HG03521 (cell line): ENCODE measurements around the gene CYBC1.

ENCODE experiments used
- ATAC-seq: cut with Tn5 transposase; IDR thresholded peaks from one replicate; pipeline ENCODE4 v1.9.1; 2021; ENCODE audit warnings: mild to moderate bottlenecking, moderate library complexity; ENCODE audit not compliant: unreplicated experiment

Gene CYBC1

GRCh38 chr17:82450357-82451106 is at the start of gene CYBC1:
TSS of gene CYBC1 (minus strand) at chr17:82450752. CDS start at chr17:82449254, 1,498 bp downstream.
- peak; percentile 64 for ATAC-seq

- peak; percentile 12 for ATAC-seq
These were observed 47.2 kb upstream of the CYBC1 start for GRCh38 chr17:82497483-82498405.

GRCh38 chr17:82496529-82497434 is 46.2 kb upstream of the CYBC1 start:
- peak; percentile 59 for ATAC-seq

DNA sequence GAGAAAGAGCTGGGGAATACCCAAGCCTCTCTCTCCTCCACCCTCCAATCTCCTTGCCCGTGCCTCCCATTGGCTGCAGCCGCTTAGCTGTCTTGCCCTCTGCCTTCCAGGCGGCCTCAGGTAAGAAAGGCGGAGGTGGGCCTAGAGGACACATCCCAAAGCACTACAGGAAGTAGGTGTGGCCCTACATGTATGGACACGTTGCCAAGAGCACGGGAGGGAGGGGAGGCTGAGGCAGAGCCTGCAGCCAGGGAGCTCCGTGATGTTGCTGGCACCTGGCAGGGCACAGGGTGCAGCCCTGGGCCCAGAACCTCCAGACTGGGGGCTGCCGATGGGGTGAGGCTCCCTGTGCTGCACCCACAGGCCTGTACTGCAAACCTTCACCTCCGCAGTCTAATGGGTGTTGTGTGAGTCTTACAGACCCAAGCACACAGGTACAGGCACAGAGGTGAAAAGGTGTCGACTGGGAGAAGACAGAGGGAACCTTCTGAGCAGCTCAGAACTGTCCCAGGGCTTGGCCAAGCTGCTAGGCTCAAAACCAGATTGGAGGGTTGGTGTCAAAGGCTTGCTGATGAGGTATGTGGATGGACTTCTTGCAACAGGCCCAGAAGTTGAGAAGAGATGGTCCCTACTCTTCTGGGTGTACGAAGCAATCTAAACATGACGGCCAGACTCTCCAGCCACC is 45.4 kb upstream of the CYBC1 start:
- ATAC-seq = no peak

DNA sequence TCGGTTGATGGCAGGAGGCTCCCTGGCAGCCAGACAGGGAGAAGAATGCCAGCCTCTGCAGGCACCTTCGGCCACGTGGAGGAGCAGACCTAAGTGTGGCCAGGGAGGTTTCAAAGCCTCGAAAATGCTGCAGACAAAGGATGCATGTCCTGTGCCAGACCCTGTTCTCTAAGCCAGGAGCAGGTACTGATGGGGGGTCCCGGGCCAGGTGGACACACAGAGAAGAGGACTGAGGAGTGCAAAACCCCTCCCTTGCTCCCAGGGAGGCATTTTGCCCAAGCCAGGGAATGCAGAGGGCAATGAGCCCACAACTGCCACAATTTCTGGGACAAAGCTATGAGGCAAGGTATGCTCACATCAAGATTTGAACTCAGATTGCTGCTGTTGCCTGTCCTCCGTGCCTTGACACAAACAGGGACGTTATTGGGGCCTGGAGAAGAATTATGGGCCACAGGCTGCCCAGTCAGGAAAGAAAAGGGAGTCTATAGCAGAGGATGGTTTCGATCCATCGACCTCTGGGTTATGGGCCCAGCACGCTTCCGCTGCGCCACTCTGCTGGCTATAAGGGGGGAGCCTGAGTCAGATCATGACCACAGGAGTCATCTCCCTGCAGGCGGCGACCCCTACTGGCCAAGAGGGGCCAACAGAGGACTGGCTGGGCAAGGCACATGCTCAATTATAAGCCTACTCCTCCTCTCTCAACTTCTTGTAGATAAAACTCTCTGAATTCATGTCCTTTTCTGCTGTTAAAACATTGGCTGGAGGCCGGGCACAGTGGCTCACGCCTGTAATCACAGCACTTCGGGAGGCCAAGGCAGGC is 43.9 kb upstream of the CYBC1 start:
- ATAC-seq = peak; percentile 40

GRCh38 chr17:82493226-82493781 is 42.8 kb upstream of the CYBC1 start:
- no peak for ATAC-seq

DNA sequence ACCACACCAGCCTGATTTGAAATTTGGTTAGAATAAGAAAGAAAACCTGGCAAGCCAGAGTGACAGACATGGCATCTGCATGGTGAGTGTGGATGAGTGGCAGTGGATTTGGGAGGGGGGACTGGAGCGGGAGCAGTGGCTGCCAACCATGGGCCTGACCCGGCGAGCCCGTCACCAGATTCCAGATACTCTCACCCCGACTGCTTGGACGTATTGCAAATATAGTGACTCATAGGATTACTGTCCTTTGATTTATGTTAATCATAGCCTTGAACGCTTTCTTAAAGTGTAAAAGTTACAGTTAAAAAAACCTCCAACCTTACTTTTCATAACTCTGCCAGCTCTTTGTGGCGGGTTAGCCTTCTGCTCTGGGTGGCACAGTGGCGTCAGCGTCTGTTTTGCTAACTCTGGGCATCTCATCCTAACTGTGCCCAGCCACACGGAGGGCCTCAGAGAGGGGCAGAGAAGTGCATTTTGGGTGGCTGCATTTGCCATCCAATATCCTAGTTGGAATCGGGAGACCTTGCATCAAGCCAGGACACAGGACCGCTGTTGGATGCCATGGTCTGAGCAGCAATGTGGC is 42.2 kb upstream of the CYBC1 start:
- ATAC-seq = no peak

DNA sequence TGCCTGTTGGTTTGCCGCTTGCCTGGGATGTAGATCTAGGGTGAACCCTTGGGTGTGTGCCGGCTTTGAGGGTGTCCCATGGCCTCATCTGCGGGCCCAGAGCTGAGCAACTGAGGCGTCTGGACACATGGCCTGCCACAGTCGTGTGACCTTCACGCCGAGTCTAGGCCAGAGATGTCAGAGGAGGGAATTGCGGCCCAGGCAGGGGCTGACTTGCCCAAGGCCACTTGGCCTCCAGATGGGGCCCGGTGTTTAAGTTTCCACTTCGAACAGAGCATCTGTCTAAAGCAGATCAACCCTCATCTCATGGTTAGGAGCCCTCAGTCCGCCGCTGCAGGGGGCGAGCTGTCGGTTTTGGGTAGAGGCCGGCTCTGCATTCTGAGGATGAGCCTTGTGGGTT is 41.0 kb upstream of the CYBC1 start:
- ATAC-seq = no peak

- ATAC-seq = no peak
These were observed 40.6 kb upstream of the CYBC1 start for GRCh38 chr17:82491196-82491530.

DNA sequence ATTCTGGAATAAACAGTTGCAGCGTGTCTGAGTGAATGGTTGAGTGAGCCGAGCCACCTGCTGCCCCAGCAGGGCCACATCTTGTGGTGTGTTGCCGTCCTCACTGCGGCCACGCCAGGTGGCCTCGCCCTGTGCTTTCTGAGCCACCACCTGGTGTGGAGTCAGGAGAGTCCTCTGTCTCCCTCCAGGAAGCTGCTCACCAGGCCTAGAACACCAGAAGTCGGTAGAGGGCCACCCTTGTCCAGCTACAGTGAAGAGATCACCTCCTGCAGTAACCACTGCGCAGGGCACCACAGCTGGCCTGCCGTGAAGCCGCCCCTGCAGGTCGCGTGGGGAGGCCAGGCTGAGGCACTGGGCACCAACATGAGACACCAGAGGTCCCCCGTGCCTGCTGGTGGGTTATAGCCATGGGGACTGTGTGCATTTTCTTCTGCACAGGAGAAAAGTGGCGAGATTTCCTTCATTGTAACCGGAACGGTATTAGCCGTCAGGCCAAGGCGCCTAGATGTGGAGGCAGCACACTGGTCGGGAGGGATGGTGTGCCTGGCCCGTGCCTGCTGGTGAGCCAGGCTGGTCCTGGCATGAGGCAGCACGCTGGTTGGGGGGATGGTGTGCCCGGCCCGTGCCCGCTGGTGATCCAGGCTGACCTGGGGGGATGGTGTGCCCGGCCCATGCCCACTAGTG is 40.1 kb upstream of the CYBC1 start:
- ATAC-seq = no peak

DNA sequence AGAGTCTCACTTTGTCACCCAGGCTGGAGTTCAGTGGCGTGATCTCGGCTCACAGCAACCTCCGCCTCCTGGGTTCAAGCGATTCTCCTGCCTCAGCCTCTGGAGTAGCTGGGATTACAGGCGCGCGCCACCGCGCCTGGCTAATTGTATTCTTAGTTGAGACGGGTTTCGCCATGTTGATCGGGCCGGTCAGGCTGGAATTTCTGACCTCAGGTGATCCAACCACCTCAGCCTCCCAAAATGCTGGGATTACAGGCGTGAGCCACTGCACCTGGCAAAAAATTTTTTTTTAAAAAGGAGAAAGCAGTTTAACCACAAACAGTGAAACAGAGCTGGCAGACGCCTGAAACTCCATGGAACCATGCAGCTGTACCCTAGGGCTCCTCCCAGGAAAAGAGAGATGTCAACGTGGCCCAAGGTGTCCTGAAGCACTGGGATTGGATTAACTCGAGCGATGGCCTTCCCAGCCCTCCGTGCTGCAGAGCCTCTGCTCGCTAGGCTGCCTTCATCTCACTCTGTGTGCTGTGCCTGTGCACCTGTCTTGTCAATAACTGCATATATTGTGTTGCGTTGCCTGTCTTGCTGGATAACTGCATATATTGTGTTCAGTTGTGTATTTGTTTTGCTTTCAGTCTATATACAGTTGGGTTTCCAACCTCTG is 39.4 kb upstream of the CYBC1 start:
- no peak for ATAC-seq

GRCh38 chr17:82489117-82489516 is 38.6 kb upstream of the CYBC1 start:
- no peak for ATAC-seq

- ATAC-seq = no peak
These were observed 37.4 kb upstream of the CYBC1 start for GRCh38 chr17:82487910-82488309.

DNA sequence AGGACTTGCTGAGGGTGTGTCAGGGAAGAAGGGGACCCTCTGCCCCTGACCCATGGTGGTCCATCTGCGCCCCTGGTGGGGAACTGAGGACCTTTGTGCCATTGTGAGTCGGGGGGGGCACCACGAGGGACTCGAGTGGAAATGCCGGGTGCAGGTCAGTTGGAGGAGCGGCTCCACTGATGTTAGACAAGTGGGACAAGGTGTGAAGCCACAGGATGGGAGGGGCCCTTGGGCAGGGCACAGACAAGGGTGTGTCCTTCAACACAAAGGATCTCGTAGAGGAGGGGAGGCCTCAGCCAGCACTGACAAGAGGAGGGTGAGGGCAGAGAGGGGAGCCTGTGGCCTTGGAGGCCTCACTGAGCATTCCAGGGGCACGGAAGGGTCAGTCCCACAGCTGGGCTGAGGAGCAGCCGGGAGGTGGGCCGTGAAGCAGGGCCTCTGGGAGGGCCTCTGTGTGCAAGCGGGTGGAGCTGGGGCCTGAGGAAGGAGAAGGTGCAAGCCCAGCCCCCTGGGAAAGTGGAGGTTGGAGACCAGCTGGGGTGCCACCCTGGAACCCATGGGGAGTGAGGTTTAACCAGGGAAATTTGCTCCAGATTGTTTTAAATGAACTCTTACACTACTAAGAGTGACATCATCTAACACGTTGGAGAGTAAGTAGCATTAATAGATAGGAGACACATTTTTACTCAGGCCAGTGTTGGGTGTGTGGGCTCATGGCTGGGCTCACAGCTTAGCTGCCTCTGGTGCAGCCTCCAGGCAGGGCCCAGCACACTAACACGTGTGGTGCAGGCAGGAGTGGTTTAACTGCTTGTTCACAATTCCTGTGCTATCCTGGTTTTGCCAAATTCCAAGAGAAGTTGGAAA is 35.9 kb upstream of the CYBC1 start:
- ATAC-seq = no peak

DNA sequence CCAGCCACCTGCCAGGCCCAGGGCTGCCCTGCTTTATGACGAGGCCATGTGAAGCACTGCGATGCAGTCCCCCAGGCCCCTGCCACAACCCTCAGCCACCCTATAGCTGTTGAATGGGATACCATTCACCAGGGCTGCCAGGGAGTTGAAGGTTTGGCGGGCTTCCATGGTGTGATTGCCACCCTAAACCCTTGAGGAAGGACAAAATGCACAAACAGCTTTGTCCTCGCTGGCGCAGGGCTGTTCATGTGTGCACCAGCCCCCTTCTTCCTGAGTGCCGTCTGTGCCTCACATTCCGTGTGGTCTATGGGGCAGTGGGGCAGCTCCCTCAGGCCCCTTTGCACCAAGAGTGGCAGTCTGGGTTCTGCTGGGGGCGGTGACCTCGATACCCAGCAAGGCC is 33.3 kb upstream of the CYBC1 start:
- ATAC-seq = no peak

GRCh38 chr17:82483204-82483660 is 32.7 kb upstream of the CYBC1 start:
- ATAC-seq = no peak

DNA sequence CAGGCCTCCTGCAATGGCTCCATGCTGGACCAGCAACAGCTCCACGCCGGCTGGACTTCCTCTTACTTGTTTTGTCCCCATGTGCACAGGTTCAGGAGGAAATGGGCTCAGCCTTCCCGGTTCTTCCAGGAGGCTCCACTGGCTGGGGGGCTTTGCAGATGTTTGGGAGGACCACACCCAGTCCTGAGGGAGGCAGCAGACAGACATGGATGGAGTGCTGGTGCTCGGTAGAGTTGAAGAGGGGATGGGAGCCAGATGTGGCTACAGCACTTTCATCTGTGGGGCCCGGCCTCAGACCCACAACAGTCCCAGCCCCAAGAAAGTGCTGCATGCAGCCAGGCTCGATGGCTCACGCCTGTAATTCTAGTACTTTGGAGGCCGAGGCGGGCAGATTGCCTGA is 29.8 kb upstream of the CYBC1 start:
- ATAC-seq = no peak
